Suprapubic skin (tissue), 4 donors: ENCODE data around the gene COL5A1. TPM values are rescaled to one million over a fixed set of nuclear protein-coding genes. Genes with fewer than 3 reads are reported as not detected.

ENCODE experiments used
- DNase-seq, 2 donors: peaks; one replicate each; pipeline ENCODE4 v3.0.0-alpha.2; 2019; ENCODE audit warnings: low spot score in 2 of 2
- H3K27ac ChIP-seq: fragments of 200-600 bp; sonication (generic); one replicate; pipeline ENCODE4 v1.5.1; 2019
- H3K27me3 ChIP-seq: fragments of 200-600 bp; sonication (generic); one replicate; pipeline ENCODE4 v1.5.1; 2019
- H3K36me3 ChIP-seq: fragments of 200-600 bp; sonication (generic); one replicate; pipeline ENCODE4 v1.5.1; 2019
- H3K4me1 ChIP-seq: fragments of 200-600 bp; sonication (generic); one replicate; pipeline ENCODE4 v1.5.1; 2019
- H3K4me3 ChIP-seq: fragments of 200-600 bp; sonication (generic); one replicate; pipeline ENCODE4 v1.5.1; 2019; ENCODE audit warnings: mild to moderate bottlenecking
- H3K9me3 ChIP-seq: fragments of 200-600 bp; sonication (generic); one replicate; pipeline ENCODE4 v1.5.1; 2019
- EP300 ChIP-seq: sonication (generic); formaldehyde crosslinking; IDR thresholded peaks from one replicate; pipeline ENCODE4 v1.6.1; 2017; ENCODE audit warnings: antibody characterized with exemption
- POLR2A ChIP-seq, 2 donors: fragments of 450-650 bp; IDR thresholded peaks; one replicate each; pipeline ENCODE4 v1.6.1; 2017; ENCODE audit warnings: antibody characterized with exemption in 2 of 2, mild to moderate bottlenecking in 2 of 2, moderate library complexity in 2 of 2
- POLR2AphosphoS5 ChIP-seq, 3 donors: sonication (generic); formaldehyde crosslinking; IDR thresholded peaks; one replicate each; pipeline ENCODE4 v1.6.1; 2017; ENCODE audit warnings: antibody characterized with exemption in 3 of 3
- WGBS: methylation state at CpG from one replicate; pipeline ENCODE4 v1.1.5; 2018; 5-methylcytosine and 5-hydroxymethylcytosine counted together
- total RNA-seq, 4 donors: library from RNA; depleted of rRNA; stranded (reverse); fragments of >200 nt; gene quantifications; one replicate each; pipeline ENCODE4 v1.1.0, GENCODE V29; 2016
- TF ChIP-seq, protein P1 (sequence below), 2 donors: fragments of 200-600 bp in 1 of 2; fragments of 450-650 bp in 1 of 2; sonication (generic) in 1 of 2; IDR thresholded peaks; one replicate each; pipeline ENCODE4 v1.5.1; 2016 to 2019; ENCODE audit warnings: antibody characterized with exemption in 2 of 2, mild to moderate bottlenecking in 1 of 2, moderate library complexity in 1 of 2

Gene COL5A1
- total RNA-seq, 4 donors from 2014 or later, result 8.6 to 16.5 (median 15.4) TPM

DNA sequence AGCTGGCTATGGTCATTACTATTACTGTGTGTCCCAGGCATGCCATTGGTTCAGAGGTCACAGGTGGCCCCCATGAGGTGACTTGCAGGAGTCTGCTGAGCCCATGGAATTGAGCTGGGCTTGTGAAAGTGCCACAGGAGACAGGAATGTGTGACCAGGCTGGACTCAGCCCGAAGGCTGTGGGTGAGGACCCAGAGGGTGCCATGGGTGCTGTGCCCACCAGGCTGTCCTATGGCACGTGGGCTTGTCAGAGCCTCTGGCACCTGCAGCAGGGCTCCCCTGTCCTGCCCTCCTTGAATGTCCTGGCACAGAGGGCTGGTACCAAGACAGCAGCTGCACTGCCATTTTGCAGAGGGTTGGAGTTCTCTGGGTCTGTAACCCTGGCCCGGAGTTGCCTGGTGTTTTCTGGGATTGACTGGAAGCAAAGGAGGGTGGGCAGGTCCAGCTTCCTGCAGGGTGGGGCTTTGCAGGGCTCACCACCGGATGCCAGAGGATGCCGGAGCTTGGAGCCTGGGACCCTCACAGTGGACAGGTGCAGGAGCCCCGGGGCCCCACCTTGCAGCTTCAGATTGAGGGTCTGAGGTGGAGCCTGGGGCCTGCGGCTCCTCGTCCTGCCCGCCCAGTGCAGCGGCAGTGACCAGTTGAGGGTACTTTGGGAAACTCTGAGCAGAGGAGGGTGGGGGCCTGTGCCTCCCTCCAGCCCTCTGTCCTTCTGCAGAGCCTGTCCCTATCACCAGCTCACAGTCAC is 14.2 kb downstream of the COL5A1 start:
- WGBS, result 71% methylated on average over 6 of the region's 10 CpGs
- Histone ChIP-seq H3K9me3 (no peaks in the 10 kb centered on the region), H3K36me3 (no peaks in the 10 kb centered on the region), H3K4me1 (peaks cover 49% of the 10 kb centered on the region), H3K4me3 (no peak overlapping the region), H3K27me3 (no peaks in the 10 kb centered on the region), H3K27ac (no peak overlapping the region)
- no peak for TF ChIP-seq POLR2AphosphoS5 (IDR thresholded peaks at IDR 0.05)
- no peak for TF ChIP-seq EP300
- TF ChIP-seq POLR2A (IDR thresholded peaks at IDR 0.05), result no peak
- TF ChIP-seq, protein P1, sequence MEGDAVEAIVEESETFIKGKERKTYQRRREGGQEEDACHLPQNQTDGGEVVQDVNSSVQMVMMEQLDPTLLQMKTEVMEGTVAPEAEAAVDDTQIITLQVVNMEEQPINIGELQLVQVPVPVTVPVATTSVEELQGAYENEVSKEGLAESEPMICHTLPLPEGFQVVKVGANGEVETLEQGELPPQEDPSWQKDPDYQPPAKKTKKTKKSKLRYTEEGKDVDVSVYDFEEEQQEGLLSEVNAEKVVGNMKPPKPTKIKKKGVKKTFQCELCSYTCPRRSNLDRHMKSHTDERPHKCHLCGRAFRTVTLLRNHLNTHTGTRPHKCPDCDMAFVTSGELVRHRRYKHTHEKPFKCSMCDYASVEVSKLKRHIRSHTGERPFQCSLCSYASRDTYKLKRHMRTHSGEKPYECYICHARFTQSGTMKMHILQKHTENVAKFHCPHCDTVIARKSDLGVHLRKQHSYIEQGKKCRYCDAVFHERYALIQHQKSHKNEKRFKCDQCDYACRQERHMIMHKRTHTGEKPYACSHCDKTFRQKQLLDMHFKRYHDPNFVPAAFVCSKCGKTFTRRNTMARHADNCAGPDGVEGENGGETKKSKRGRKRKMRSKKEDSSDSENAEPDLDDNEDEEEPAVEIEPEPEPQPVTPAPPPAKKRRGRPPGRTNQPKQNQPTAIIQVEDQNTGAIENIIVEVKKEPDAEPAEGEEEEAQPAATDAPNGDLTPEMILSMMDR (IDR thresholded peaks at IDR 0.05), result no peak
- DNase-seq, result no peak

DNA sequence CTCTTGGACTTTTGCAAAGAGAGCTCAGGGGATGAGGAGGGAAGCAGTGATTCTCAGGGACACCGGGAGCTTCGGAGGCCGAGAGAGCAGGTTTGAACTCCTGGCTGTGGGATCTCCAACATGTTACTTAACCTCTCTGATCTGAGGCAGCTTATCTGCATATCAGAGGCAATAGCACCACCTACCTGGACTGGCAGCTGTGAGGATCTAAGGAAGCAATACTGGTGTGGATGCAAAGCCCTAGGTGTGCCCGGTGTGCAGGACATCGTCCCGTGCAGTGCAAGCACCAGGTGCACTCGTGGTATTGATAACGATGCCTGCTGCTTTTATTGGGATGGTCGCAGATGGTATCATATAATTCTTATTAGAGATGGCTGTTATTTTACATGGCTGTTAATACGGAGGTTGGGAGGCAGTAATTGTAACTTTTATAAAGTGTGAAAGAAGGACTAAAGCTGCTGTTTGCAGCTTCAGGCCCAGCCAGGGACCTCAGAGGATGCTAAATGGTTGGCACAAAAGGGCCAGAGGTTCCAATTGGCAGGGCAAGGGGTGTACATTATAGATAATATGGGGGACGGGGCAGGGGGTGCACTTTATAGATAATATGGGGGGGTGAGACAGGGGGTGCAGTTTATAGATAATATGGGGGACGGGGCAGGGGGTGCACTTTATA is 14.9 kb downstream of the COL5A1 start:
- H3K4me1 ChIP-seq, result peaks cover 55% of the 10 kb centered on the region
- H3K27ac ChIP-seq, result no peak overlapping the region

DNA sequence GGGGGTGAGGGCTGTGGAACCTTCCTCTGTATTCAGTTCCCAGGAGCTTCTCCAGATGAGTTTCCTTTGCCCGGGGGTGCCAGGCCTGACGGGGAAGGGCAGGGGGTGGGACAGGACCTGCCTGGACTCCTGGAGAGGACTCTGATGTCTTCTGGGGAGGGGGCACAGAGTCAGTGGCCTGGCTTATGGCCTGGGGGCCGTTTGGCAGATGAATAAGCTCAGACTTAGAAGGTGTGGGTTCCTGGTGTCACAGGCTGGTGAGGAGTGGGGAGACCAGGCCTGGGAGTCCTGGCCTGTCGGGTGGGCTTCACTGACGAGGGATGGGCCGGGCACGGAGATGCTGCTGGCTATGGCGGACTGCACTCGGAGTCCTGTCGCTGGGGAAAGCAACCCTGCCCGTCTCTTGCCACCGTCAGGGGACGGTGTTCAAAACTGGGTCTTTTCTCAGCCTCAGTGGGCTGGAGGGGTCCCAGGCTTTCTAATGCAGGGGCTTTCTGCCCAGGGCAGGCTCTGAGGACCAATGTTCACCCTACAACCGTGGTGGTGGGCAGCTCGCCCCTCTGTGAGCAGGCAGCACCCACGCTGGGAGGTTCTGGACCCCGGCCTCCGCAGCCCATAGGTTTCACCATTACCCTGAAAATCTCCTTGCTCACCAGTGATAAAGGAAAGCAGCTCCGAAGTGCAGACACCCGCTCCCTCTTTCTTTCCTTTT is 16.2 kb downstream of the COL5A1 start:
- 59% methylated on average over 11 of the region's 20 CpGs for WGBS
- DNase-seq, result no peak
- Histone ChIP-seq H3K4me1 (peaks cover 44% of the 10 kb centered on the region), H3K9me3 (no peaks in the 10 kb centered on the region), H3K4me3 (no peak overlapping the region), H3K27me3 (no peaks in the 10 kb centered on the region), H3K27ac (peak overlapping the region; percentile 30), H3K36me3 (no peaks in the 10 kb centered on the region)
- no peak for TF ChIP-seq POLR2AphosphoS5 (IDR thresholded peaks at IDR 0.05)

More for the DNA sequence above, 14.9 kb downstream of the COL5A1 start:
- WGBS, result 61% methylated on average over 5 of the region's 12 CpGs
- Histone ChIP-seq H3K27me3 (no peaks in the 10 kb centered on the region), H3K9me3 (no peaks in the 10 kb centered on the region), H3K36me3 (no peaks in the 10 kb centered on the region), H3K4me3 (no peak overlapping the region)
- TF ChIP-seq POLR2A (IDR thresholded peaks at IDR 0.05) (no peak), EP300 (no peak), POLR2AphosphoS5 (IDR thresholded peaks at IDR 0.05) (no peak)
- no peak for DNase-seq

DNA sequence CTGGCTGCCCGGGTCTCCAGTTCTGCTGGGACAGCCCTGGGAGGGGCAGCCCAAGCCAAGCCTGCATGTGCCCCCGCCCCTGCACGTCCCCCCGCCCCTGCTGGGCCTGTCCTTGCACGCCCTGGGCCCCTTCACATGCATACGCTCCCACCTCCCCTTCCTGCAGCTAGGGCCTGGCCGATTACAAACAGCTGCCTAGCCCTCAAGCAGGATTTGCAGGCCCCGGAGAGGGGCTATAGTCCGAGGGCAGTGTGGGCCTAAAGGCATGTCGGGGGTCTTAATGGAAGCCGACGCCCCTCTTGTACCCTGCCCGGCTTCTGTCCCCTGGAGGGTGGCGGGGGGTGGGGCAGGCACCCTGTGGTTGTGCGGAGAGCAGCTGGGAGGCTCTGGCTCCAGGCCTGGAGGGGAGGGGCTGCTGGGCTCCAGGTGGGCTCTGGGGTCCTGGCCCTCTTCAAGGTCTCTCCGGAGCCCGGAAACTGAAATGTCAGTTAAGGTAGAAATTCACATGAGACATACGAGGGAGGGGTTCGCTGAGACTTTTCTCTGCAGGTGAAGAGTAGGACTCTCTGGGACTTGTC is 16.9 kb downstream of the COL5A1 start:
- H3K27me3 ChIP-seq, result no peaks in the 10 kb centered on the region
- DNase-seq, result no peak
- H3K36me3 ChIP-seq, result no peaks in the 10 kb centered on the region
- H3K9me3 ChIP-seq, result no peaks in the 10 kb centered on the region
- H3K27ac ChIP-seq, result no peak overlapping the region
- TF ChIP-seq POLR2AphosphoS5 (IDR thresholded peaks at IDR 0.05), result no peak
- TF ChIP-seq POLR2A (IDR thresholded peaks at IDR 0.05), result no peak
- TF ChIP-seq EP300, result no peak
- TF ChIP-seq, protein P1 (IDR thresholded peaks at IDR 0.05), result no peak
- H3K4me3 ChIP-seq, result no peak overlapping the region
- 68% methylated on average over 15 of the region's 19 CpGs for WGBS
- H3K4me1 ChIP-seq, result peaks cover 40% of the 10 kb centered on the region

DNA sequence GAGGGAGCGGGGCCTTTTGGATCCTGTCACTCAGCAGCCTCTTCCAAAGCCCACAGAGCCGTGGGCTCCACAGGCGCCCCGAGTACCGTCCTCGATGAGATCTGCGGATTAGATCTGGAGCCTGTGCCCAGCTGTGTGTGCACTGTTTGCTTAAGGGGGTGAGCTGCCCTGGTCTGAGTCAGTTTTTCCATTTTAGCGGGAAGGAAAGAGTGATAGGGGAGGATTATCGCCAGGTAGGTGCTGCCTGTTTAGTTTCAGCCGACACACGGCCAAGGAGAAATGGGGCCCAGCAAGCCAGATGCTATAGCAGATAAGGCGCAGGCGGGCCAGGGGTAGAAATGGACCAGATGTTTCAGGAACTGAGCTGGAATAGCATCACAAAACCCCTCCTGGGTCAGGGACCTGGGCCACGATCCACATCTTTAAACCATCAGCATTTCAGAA is 18.1 kb downstream of the COL5A1 start:
- H3K27me3 ChIP-seq, result no peaks in the 10 kb centered on the region
- peaks cover 37% of the 10 kb centered on the region for H3K4me1 ChIP-seq
- 77% methylated on average over 13 of the region's 14 CpGs for WGBS
- peak overlapping the region; percentile 14 for H3K27ac ChIP-seq
- TF ChIP-seq POLR2AphosphoS5 (IDR thresholded peaks at IDR 0.05) (no peak), POLR2A (IDR thresholded peaks at IDR 0.05) (no peak), EP300 (no peak)
- TF ChIP-seq, protein P1 (IDR thresholded peaks at IDR 0.05), result no peak
- no peak for DNase-seq
- no peak overlapping the region for H3K4me3 ChIP-seq
- no peaks in the 10 kb centered on the region for H3K9me3 ChIP-seq
- H3K36me3 ChIP-seq, result no peaks in the 10 kb centered on the region
